HG02852 (cell line): ENCODE results near the gene NME1.
"Not testable (repeated sequence)": the region's sequence is repeated elsewhere in the genome, so short reads cannot be mapped to it uniquely, and the experiment has no call there.

ENCODE experiments used
- ATAC-seq: cut with Tn5 transposase; IDR thresholded peaks from one replicate; pipeline ENCODE4 v1.9.1; 2021; ENCODE audit warnings: mild to moderate bottlenecking, moderate library complexity; ENCODE audit not compliant: unreplicated experiment

NME1 gene

DNA sequence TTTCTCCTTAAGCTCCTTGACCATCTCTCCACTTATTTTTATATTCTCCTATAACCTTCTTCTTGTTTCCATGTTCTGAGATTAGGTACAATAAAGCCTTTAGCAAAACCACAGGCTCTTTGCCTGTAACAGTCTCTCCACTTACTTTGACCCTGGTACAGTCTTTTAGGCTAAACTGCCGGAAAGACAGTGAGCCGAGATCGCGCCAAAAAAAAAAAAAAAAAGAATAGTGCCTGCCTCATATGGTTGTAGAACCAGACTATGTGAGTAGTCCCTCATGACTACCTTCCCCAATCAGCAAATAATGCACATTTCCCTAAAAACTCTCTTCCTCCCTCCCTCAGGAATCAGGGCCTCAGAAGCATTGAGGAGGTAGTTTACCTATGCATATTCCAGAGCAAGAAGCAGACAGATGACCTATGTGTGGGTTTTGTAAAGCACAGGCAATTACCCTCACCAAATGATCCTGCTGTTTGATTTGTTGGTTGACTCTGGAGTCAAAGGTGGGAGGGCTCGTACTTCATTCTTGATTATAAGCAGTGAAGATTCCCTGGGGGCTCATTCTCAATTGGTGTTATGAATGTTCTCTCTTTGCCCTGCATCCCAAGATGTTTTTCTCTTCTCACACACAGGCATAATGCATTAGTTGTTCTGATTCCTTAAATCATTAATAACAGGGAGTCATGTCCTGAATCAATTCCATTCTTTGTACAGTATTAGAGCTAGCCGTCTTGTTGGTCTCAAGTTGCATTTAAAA, 8.9 kb upstream of the NME1 start:
- ATAC-seq: no peak

DNA sequence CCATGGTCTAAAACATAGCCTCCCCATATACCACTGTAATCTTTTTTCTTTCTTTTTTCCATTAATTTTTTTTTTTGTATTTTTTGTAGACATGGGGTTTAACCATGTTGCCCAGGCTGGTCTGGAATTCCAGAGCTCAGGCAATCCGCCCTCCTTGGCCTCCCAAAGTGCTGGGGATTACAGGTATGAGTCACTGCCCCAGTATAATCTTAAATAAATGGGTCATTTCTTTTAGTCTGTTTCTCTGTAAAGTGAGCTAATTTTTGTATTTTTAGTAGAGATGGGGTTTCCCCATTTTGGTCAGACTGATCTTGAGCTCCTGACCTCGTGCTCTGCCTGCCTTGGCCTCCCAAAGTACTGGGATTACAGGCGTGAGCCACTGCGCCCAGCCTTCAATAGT, 5.7 kb upstream of the NME1 start:
- ATAC-seq: no peak

DNA sequence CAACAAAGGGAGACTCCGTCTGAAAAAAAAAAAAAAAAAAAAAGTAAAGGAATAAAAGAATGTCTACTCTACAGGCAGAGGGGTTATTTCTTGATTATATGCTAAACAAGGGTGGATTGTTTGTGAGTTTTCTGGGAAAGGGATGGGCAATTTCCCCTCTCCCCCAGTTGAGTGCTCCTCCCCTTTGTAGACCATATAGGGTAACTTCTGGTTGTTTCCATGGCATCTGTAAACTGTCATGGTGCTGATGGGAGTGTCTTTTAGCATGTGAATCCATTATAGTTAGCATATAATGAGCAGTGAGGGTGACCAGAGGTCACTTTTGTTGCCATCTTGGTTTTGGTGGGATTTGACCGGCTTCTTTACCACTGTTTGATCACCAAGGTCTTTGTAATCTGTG, 4.2 kb upstream of the NME1 start:
- no peak for ATAC-seq

DNA sequence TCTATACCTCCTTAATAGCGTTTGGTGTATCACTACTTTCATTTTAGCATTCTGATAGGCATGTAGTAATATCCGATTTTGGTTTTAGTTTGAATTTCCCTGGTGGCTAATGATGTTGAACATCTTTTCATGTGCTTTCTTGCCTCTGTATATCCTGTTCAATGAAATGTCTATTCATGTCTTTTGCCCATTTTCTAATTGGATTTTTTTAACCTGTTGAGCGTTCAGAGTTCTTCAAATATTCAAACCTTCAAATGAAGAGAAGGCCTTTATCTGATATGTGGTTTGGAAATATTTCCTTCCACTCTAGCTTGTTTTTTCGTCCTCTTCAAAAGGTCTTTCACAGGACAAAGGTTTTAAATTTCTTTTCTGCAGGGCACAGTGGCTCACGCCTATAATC, 2.4 kb upstream of the NME1 start:
- ATAC-seq: no peak

DNA sequence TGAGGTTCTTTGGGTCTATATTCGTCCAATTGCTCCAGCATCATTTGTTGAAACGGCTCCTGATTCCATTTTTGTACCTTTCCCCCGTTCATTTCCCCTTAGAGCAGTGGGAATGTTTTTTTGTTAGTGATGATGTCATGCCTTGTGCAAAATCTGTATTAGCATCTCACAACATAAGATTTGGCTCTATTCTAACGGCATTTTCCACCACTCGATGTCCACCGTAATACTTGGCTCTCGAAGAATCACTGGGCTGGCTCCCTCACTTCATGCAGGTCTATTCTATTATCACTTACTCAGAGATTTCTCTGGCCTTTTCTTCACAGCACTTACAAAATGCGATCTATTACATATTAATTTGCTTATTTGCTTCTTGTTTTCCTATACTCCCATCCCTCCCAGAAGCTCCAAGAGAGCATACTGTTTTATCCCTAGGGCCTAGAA, 571 bp upstream of the NME1 start:
- no peak for ATAC-seq

DNA sequence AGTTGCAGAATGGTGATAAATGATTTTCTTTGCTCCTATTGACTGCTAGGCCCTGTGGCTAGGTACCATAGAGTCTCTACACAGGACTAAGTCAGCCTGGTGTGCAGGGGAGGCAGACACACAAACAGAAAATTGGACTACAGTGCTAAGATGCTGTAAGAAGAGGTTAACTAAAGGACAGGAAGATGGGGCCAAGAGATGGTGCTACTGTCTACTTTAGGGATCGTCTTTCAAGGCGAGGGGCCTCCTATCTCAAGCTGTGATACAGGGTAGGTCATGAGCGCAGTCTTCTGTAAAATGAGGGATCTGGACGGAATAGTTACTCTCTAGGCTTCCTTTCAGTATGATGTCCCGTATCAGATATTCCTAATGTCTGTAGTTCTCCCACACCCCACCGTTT, 817 bp downstream of the NME1 start:
- ATAC-seq: no peak

DNA sequence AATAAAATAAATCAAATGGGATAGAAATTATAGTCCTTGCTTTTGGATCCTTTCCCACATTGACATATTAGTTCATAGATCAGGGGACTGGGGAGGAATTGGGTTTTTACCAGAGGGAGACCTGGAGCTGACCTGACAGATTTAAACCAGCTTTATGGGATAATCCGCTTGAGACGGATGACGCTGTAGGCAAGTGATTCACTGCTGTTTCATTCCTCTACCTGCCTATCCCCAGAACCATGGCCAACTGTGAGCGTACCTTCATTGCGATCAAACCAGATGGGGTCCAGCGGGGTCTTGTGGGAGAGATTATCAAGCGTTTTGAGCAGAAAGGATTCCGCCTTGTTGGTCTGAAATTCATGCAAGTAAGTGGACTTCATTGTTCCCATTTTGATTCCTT, 2.1 kb downstream of the NME1 start:
- ATAC-seq: no peak

DNA sequence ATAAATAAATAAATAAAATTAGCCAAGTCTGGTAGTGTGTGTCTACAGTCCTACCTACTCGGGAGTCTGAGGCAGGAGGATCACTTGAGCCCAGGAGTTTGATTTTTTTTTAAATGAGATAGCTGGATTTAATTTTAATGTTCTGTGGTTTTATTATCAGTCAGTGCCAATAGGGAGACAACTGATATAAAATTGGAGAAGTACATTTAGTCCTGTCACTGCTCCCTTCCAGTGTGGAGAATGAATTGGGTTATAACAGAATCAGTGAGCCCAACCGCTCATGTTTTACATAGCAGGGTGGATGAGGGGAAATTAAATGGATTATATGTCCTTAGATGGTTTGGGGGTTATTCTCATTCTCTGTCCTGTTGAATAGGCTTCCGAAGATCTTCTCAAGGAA, 6.2 kb downstream of the NME1 start:
- no peak for ATAC-seq

DNA sequence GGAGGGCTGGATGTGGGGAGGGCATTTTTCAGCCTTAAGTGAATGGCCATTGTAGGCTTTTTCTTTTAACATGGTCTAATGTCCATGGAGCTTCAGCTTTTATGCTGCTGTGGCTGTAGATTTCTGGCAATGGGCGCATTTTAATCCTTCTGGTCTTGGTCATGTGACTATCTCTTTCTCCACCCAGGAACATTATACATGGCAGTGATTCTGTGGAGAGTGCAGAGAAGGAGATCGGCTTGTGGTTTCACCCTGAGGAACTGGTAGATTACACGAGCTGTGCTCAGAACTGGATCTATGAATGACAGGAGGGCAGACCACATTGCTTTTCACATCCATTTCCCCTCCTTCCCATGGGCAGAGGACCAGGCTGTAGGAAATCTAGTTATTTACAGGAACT, 8.2 kb downstream of the NME1 start:
- no peak for ATAC-seq

DNA sequence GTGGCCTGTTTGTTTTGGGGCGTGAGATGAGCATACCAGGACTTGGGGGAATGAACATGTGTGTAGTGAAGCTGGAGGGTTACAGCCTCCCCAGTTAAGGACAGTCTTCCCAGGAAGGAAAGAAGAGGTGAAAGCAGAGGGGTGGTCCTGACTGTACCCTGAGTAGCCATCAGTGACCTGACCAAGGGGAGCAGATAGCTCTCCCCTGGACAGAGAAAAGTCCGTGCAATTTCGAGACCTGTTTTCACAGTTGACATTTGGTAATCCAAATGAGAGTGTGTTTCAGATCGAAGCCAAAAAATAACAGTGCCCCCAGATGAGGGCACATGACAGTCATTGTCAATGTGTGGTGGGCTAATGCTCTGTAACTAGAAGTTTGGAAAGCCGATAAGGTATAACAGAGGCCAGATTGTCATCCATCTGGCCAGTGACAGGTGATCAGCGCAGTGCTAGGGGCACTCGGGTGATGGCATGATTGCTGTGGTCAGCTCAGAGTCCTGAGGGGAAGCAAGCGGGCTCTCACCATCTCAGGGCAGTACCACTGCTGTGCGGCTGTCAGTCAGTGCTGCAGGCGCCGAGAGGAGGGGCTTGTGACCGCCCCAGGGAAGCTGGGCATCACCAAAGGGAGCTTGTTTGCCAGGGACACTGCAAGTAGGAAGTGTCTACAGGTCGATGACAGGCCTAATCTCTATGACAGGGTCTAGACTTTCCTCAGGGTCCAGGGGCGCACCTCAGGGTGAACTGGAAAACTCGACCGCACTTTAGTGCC, 11.7 kb downstream of the NME1 start:
- no peak for ATAC-seq

DNA sequence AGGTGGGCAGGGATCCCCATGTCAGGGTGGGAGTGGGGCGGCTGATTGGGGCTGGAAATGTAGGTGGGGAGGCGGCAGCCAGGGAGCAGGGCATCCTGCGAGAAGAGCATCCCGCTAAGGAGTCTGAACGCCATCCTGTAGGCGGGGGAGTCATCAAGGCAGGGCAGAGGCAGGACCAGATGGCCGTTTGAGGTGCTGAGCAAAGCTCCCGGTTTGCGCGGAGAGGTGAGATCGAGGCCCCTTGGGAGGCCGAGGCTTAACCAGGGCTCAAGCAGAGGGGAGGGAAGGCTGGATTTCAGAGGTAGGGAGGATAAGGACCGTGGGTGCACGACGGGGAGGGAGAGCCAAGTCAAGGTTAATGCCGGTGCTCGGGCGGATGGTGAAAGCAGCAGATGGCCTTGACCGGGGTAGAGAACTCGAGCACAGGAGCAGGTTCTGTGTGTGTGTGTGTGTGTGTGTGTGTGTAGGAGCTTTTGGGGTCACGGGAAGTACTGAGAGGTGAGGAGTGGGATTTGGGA, 12.4 kb downstream of the NME1 start:
- peak; percentile 1 for ATAC-seq

DNA sequence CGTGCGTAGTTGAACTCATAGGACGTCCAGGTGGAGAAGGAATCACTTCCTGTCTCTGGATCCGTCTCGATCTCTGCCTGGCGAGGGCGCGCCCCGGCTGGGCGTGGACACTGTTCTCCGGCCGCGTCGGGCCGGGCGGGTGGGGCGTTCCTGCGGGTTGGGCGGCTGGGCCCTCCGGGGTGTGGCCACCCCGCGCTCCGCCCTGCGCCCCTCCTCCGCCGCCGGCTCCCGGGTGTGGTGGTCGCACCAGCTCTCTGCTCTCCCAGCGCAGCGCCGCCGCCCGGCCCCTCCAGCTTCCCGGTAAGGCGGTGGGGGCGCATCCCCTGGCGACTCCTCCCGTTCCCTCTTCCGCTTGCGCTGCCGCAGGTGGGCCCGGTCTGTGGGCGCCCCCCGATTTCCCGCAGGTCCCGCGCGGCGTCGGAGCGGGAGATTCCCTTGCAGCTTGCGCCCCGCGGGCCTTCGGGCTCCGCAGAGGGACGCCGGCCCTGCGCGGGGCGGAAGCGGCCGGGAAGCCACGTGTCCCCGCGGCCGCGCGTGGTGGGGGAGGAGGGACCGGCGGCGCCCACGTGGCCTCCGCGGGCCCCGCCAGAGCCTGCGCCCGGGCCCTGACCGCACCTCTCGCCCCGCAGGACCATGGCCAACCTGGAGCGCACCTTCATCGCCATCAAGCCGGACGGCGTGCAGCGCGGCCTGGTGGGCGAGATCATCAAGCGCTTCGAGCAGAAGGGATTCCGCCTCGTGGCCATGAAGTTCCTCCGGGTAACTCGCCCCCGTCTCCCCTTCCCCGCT, 13.0 kb downstream of the NME1 start, which contains the start of gene NME2:
TSS of gene NME2 (plus strand) at position 214 of the 789 bp plus-strand sequence. CDS start at position 634, 420 bp downstream.
- peak; percentile 87 for ATAC-seq

DNA sequence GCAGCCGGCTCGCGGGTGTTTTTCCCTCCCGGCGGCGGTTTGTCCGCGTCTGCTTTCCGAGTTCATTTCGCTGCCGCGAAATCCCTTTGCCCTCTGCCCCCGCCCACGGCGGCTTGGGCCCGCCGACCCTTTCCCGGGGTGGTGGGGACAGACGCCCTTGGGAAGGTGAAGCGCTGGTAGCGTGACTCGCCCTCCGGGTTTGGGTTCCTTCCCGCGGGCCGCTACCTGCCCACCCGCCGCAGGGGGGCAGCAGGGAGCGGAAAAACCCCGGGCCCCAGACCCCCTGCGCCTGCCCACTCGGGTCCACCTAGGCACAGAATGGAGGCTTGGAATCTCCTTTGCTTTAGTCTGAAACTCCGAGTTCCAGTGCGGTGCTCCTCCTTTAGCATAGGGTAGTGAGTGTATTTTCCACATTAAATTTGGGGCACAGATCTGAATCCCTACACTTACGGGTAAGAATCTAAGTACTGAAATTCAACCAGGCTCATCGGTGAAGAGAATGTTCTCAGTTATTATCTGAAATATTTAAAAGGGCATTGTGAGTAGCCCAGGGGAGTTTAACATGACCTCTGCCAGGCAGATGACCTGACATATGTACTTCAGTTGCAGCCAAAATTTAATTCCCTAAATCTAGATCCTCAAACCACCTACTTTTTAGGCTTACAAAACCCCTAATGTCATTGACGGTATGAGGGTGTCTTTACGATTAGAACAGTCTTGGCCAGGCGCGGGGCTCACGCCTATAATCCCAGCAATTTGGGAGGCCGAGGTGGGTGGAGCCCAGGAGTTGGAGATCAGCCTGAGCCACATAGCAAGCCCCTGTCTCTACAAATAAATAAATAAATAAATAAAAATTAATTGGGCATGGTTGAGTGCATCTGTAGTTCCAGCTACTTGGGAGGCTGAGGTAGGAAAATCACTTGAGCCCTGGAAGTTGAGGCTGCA, 13.9 kb downstream of the NME1 start:
- ATAC-seq: peak; percentile 50

DNA sequence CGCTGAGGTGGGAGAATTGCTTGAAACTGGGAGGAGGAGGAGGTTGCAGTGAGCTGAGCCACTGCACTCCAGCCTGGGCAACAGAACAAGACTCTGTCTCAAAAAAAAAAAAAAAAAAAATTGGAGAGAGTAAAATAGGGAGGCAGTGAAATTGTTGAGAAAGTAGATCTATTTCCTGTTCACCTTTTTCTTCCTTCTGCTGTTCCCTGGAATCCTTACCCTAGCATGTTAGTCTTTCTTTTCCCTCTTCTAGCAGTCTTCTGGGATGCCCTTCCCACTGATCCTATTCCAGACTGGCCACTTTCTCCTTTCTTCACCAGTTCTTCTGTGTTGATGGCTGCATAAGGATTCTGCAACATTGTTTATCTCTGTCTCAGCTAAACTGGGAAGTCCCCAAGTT, 16.0 kb downstream of the NME1 start:
- ATAC-seq: no peak

DNA sequence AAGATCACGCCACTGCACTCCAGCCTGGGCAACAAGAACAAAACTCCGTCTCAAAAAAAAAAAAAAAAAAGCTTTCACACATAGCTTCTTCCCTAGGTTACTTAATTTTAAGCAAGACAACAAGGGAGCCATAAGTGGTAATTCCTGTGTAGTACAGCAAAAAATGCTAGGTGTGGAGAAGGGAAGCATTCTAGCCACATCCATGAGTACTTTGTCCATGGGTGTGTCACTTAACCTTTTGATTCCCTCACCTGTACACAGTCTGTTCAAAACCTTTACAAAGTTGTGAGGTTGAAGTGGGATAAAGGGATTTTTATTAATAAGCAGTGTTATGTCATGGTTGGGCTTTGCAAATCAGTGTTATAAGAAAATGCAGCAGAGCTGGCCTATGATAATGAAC, 17.4 kb downstream of the NME1 start:
- no peak for ATAC-seq

DNA sequence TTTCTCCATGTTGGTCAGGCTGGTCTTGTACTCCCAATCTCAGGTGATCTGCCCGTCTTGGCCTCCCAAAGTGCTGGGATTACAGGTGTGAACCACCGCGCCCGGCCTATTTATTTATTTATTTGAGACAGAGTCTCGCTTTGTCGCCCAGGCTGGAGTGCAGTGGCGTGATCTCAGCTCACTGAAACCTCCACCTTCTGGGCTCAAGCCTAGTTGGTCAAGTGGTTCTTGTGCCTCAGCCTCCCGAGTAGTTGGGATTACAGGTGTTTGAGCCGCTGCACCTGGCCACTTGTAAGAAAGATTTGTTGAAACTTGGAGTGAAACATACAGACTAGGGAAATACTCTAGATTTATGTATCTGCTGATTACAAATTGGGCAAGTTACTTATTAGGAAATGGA, 18.7 kb downstream of the NME1 start:
- ATAC-seq: not testable (repeated sequence)

DNA sequence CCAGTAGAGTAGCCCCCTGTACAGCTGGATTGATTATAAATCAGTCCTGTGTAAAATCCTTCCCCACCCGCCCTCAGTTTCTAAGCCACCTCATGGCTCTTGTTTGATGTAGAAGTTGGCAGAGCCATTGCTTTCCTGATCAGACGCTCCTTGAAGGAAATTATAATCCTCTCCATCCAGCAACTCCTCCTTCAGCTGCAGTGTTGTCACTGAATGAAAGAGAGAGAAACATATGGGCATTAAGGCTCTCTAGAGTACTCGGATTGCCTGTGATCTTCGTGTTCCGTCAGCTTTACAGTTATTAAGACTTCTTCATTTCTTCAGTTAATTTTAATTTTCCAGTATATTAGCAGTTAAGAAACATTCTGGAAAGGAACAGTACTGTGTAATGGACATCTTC, 27.1 kb downstream of the NME1 start:
- ATAC-seq: no peak

DNA sequence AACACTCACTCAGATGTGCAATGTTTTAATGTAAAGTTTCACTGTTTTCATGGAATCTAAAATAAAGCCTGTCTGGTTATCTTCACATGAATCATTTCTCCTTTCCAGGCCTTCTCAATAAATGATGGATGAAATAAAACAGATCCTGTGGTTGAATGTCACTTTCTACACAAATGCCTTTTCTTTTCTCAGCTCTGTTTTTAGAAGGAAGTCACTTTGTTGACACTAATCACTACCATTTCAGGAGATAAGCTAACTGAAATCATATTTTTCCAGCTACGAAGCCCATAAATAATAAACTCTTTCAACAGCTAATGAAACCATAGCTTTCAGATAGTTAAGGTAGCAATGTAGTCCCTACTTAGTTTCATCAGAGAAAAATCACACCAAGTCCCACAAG, 30.8 kb downstream of the NME1 start:
- ATAC-seq: no peak

DNA sequence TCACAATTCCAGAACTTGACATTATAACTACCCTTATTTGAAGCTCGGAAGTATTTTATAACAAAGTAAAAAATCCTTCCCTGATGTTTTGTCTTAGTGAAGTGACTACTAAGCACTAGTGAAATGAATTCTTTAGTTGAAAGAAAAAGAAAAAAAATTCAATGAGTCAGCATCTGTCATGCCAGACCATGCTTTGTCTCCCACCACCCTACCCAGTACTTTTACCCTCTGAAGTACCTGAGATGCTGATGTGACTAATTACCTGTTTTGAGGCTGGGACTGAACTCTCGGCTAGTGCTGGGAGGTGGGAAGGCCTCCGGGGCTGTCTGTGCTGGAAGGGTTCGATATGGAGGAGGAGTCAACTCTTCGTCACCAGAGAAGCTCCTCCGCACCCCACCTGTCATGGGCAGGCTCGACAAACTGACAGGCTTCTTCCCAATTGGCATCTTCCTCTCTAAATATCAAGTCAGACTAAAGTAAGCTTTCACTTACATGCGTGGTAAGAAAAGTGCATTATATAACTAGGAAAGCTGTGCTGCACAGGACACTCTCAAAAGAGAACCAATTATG, 32.5 kb downstream of the NME1 start:
- no peak for ATAC-seq

DNA sequence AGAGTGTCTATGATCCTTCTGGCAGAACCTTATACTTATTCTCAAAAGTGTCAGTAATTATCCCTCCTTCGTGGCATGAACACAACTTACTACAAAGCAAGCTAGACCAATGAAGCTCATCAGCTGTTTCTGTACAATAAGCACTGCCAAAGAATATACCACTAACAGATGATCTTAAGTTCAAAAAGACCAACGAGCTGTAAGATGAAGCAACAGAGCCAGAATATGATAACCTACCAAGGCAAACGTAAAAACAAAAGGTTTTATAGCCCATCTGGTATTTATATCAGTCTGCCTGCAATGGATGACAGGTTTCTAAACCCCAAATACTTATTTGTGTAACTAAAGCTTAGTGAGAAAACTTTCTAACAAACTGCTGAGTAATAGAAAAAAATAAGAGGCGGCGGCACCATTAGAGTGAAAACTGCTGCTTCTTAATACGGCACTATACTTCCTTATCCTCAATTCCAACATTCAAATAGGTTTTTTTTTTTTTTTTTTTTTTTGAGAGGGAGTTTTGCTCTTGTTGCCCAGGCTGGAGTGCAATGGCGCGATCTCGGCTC, 35.0 kb downstream of the NME1 start:
- ATAC-seq: no peak
